ENCODE results near the gene TMEM132C.

TMEM132C gene

DNA sequence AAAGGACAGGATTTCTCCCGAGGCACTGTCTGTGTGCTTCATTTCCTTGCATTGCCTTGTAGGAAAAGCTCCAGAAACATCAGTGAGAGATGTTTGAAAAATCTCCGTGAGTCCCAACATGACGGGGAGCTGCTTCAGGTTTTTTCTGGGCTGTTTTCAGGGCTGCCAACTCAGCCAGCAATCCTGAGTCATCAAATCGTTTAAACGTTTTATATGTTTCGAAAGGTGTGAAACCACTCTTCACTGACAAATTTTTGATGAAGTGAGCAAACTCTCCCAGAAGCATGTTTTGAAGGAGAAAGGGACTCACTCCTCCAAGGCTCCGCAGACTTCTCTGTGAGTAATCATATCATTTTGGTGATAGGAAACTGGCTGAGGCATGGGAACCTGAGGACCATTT, 240.5 kb downstream of the TMEM132C start:
- no peak for DNase-seq

DNA sequence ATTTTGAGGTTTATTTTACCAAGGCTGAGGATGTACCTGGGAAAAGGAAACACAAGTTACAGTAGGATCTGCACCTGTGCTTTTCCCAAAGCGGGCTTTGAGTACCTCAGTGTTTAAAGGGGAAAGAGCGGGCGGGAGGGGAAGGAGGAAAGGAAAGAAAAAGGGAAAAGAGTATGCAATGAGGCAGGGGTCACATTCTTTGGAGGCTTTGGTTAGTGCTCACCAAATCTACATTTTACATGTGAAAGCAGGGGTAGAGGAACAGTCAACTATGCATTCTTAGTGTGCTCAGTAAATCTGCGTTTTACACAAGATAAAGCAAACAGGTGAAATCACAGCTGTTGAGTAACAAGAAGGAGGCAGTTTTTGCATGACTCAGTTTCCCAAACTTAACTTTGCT, 242.2 kb downstream of the TMEM132C start:
- no peak for DNase-seq

DNA sequence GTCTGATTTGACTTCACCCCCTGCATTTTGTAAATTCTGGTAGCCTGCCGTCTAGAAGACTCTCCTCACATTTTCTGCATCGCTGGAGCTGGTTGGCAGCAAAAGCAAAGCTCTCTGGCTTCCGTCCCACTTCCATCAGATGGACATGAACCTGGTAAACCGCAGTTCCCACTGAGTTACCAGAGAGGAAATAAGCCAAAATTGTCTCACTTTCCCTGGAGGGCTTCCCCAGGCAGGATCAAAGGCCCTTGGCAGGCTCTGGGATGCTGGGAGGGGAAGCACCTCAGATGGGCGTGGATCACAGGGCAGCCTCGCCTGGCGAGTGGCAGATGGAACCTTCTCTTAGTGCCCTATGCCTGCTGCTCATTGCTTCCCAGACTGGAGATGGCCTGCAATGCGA, 243.5 kb downstream of the TMEM132C start:
- DNase-seq: no peak

DNA sequence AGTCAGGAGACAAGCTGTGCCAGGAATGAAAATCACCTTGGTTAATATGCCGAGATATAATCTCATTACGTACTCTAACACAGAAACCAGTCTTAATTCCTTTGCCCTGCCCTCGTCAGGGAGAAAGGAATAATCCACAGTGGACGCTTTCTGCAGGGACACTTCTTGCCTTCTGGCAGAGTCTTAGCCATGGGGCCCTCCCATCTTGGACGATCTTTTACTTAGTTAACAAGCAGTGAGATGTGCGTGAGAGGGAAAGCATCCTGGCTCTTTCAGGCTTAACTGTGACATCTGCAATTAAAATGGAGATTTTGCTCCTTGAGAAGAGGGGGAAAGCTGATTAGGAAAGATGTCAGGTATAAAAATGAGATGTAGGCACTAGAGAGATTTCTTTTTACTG, 246.4 kb downstream of the TMEM132C start:
- no peak for DNase-seq

DNA sequence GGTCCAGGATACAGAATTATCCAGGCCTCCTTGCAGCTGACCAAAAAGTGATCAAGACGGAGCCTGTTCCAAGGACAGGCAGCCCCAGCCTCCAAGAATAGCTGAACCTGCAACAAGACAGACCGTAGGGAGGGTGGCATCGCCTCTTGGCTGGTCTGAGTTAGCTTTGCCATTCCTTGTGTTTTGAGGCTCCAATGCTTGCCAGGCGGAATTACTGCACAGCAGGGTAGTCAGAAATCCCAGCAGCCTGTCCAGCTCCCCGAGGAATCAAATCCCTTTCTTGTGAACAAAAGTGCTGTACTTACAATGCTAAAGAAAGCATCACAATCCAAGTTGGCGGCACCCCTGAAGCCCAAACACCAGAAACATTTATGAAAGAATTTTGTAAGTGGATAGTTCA, 246.9 kb downstream of the TMEM132C start:
- DNase-seq: no peak

DNA sequence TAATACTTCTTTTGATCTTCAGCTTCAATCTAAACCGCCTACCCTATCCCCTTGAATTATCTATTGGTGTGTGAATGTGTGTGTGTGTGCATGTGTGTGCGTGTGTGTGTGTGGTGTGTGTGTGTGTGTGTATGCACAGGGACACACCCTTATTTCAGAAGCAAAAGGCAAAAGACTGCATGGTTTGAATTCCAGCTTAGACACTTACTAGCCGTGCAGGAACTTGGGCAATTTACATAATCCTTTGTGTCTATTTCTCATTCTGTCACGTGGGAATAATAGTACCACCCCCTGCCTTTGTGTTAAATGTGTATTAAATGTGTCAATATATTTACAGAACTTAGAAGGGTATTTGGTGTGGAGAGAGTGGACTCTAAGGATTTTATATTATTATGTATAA, 251.7 kb downstream of the TMEM132C start:
- DNase-seq: no peak

DNA sequence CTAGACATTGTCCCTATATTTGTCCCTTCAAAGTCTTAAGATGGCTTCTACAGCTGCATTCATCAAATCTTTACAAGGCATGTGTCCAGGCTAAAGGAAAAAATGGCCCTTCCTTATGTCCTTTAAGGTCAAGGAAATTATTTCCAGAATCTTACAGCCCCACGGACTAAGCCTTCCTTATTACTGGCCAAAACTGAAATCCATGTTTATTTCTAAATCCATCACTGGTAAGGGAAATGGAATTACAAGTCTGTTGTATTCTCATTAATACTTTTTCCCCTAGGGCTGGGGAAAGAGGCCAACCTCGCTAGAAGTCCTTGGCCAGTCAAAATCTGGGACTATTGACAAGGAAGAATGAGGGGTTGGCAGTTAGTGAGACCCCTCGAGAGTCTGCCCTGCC, 252.5 kb downstream of the TMEM132C start:
- no peak for DNase-seq

DNA sequence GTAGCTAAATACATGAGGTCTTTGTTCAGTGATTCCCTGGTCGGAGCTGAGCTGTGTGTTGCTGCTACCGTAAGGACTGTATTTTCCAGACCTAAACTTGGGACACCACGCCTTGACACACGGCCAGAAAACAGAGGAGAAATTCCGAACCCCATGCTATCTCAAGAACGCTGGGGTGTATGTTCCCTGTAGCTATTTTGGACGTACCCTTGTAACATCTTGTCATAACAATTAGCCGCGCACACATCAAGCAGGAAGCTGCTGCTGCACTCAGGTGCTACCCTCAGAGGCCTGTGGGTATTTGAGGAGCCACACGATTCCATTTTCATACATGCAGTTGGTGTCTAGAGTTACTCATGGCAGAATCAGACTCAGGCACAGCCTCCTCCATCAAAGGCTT, 255.0 kb downstream of the TMEM132C start:
- DNase-seq: no peak

DNA sequence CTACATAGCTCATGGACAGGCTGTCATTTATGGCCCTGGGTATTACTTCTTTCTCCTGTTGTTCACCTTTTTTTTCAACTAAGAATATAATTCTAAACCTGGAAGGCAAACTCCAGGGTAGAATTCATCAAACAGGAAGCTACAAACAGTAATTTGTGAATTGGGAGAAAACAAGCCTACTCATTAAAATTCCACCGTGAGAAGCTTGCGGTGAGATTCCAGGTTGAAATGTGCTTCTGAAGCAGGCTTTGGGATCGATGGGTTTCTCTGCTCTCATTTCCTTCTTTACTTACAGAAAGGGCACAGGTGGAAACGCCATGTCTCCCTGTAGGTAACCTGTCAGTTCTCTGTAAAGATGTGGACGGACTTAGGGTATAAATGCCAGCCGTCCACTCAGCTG, 257.5 kb downstream of the TMEM132C start:
- no peak for DNase-seq

DNA sequence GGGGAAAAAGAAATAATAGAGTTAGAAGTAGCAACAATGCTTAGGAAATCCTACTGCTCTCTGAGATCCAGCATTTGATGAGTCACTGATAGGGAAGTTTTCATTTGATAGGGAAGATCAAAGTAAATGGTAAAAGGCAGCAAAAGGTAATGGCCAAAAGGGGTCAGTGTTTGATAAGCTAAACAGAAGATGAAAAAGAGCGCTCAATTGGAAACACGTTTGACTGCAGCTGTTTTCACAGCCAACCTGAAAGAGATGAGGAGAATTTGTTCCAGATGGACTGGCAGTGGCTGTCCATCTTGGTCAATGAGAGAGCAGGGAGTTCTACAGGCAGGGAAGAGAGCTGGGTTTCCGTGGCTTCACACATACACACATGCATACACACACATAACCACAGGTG, 264.2 kb downstream of the TMEM132C start:
- no peak for DNase-seq

DNA sequence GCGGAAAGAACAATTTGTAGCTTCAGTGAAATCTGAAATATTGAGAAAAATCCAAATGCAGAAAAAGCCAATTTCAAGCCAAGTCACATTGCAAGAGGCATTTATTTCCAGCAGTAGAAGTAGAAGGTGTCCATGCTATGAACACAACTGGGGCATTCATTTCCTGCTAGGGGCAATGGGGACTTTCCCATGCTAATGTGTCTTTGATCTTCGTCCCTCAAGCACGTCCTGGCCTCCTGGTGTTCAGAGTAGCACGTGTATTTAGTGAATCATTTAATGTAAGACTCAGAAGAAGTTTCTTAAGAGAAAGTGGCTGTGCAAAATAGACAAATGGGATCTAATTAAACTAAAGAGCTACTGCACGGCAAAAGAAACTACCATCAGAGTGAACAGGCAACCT, 267.9 kb downstream of the TMEM132C start:
- DNase-seq: no peak

DNA sequence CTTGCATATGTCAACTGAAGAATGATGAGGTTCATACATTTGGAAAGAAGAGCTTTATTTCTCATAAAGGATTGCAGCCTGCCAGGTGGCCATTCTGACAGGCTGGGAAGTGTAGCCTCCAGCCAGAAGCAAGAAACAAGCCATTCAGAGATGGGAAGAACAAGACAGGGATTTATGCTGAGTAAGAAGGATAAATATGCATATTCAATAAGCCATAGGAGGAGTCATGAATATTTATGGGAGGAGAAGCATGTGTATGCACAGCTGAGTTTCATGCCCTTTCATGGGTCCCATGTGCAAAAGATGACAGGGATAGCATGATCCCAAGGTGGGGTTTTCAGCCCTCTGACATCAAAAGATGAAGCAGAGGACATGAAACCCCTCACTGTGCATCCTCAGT, 269.8 kb downstream of the TMEM132C start:
- DNase-seq: no peak

DNA sequence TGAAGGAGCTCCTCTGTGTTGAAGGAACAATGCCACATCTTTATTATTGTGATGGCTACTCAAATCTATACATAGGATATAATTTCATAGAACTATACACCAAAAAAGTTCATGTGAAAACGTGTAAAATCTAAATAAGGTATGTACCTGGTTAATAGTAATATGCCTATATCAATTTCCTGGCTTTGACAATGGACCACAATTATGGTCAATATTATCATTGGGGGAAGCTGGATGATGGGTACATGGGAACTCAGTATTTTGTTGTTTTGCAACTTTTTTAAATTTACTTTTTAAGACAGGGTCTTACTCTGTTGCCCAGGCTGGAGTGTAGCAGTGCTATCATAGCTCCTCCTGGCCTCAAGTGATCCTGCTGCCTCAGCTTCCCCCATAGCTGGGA, 270.7 kb downstream of the TMEM132C start:
- DNase-seq: no peak

DNA sequence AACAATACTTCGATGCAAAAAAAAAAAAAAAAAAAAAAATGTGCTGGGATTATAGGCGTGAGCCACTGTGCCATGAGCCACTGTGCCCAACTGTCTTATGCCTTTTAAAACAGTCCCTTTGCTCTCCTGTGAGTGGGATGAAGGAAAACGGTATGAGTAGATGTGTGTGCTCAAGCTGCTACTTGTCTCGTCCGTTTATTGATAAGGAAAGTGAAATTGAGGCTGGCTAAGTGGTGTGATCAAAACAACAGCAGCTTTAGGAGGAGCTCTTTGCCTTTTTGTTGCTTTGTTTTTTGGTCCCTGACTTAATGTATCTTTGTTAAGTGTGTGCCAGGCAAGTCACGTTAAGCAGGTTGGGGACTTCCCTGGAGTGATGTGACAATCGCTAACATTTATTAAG, 275.9 kb downstream of the TMEM132C start:
- DNase-seq: no peak

DNA sequence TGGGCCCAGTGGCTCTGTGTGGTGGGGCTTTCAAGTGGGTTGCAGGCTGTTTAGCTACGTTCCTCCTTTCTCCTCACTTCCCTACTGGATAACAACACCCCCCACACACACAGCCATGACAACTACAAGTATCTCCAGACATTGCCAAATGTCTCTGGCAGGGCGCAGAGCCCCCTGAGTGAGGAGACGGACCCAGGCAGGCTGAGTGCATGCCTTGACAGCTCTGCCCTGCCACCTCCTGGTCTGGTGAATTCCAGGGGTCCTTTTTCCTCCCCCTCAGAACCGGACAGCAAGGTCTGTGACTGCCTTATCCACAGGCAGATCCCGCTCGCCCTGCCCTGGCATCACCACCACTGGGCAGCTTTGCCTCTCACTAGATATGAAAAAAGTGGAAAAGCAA, 276.5 kb downstream of the TMEM132C start:
- DNase-seq: no peak

DNA sequence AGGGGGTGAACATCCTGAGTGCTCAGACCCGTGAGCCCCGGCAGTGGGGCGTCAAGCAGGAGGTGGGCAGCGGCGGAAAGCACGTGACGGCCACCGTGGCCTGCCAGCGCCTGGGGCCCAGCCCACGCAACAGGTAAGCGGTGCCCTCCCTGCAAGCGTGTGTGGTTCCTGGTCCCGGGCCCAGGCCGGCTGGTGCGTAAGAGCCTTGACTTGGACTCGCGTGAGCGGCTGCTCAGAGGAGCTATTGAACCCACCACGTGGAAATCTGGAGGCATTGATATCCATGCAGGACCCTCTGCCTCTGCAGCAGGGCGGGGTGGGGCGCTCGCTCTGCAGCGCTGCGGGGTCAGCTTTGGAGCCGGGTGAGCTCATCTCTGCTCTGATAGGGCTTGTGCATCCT, 277.0 kb downstream of the TMEM132C start:
- DNase-seq: no peak

DNA sequence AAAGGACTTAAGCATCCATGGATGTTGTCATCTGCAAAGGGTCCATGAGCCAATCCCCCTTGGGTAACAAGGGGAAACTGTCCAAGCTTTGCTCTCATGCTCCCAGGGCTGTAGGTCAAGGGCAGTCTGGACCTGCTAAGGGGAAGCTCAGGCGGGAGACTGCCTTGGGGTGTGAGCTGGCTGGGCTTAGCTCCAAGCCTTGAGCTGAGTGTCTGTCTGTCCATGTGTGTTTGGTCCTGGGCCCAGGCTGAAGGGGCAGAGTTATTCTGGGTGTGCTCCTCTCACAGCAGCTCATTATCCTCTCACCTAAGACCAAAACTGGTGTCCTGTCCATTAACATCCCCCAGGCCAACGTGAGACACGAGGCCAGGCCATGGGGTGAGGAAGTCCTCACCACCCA, 282.0 kb downstream of the TMEM132C start:
- no peak for DNase-seq

DNA sequence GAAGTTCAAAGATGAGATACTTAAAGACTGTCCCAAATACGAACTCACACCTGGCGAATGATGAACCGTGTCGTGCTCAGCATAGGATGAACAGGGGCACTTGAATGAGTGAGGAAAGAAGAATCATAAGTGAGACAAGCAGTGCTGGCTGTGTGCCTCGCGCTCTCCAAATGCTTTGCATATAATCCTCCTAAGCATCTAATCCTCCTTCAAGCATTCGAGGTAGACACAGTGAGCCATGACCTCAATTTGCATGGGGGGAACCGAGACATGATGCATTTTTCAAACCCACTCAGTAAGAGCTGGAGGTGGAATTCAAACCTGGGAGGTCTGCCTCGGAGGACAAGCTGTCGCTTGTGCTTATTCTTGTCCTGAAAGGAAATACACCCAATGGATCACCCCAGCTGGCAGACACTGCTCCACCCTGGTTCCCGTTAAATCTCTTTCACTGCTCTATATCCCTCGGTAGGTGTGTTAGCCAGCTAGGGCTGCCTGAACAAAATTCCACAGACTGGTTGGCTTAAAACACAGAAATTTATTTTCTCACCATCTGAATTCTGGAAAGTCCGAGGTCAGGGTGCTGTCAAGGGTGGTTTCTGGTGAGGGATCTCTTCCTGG, 282.7 kb downstream of the TMEM132C start:
- DNase-seq: no peak

DNA sequence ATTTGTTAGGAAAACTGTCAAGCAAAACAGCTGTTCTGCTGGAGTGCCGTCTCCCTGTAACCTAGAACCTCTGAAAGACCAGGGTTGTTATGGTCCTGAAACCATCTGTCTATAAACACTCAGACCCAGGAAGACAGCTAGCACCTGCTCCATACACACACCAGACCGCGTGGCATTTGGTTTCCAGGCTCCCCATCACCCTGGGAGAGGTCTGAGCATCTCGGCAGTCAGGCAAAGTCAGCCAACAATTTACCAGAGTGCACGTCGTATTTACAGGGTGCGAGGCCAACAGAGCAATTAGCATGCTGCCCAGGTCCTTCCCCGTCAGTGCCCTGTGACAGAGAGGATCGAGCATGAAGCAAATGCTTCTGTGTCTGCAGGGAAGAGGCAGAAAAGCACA, 284.3 kb downstream of the TMEM132C start:
- DNase-seq: no peak

DNA sequence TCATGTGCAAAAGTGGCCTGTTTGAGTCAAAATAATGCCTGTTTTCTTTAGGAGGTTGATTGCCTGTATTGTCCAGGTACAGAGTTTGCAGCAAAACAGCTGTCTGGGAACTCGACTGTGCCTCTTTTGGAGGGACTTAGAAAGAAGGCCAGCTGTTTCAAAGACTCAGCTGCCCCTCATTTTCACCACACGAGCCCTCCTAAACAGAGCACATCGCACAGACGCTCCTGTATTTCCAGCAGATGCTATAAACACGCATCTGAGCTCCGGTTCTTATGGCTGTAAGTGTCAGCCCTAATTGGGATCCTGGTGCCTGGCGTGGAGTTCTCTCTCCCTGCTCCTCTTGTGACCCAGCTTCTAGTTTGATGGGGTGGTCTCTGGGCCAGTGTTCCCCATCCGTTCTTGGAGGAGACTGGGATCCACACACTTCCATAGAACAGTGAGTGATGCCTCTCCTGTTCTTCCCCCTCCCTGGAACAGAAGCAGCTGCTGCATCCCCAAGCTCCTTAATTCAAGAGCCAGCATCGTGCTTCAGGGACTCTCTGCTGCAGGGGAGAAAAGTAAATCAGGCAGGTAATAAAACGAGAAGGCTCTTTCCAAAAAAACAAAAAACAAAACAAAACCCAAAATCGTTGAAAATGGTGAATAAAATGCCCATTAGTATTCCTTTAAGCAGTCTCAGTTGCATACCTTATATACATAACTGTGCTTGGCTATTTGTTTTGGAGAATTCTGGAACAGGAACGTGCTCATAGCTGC, 287.8 kb downstream of the TMEM132C start:
- no peak for DNase-seq

DNA sequence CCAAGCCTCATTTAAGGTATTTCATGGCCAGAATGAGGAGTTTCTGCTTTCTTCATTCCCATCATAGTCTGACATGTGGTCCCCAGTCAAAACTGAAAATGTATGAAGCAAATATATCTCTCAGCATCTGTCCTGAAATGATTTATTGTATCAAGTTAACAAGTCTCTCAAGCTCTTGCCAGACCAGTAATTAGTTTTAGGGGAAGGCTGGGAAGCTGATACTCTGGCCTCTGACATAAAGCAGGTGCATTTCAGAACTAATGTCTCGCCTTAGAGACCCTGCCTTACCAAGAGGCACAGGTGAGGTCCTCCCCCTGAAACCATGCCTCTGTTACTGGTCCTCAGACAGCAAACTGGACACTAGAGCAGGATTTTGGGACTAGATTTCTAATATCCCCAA, 290.3 kb downstream of the TMEM132C start:
- no peak for DNase-seq

DNA sequence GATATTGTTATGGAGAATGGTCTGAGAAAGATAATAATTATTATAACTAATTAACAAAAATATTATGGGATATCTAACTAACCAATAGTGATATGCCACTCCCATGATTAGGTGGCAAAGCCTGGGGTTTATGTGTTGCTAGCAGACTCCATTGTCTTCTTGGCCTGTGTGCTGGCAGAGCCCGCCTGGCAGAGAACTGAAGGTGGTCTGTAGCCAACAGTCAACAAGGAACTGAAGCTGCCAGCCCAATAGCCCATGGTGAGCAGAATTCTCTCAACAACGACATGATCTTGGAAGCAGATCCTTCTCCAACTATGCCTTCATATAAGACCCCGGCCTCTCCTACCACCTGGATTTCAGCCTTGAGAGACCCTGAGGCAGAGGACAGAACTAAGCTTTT, 298.0 kb downstream of the TMEM132C start:
- DNase-seq: no peak

DNA sequence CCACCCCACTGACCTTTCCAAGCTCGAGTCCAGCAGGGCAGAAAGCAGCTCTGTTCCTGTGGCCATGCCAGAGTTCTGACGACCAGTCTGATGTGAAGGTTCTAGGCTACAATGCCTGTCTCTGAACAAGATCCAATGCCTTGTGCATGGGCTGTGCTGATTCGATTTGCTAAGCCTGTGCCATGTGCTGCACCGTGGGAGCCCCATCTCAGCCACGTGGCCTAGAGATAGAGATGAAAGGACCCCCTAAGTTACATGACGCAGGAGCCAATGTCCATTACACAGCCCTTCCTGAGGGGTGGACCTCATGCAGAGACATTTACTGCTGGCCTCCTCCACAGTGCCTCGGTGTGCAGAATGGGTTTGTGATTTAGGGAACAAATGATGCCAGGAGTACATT, 300.8 kb downstream of the TMEM132C start:
- DNase-seq: no peak

DNA sequence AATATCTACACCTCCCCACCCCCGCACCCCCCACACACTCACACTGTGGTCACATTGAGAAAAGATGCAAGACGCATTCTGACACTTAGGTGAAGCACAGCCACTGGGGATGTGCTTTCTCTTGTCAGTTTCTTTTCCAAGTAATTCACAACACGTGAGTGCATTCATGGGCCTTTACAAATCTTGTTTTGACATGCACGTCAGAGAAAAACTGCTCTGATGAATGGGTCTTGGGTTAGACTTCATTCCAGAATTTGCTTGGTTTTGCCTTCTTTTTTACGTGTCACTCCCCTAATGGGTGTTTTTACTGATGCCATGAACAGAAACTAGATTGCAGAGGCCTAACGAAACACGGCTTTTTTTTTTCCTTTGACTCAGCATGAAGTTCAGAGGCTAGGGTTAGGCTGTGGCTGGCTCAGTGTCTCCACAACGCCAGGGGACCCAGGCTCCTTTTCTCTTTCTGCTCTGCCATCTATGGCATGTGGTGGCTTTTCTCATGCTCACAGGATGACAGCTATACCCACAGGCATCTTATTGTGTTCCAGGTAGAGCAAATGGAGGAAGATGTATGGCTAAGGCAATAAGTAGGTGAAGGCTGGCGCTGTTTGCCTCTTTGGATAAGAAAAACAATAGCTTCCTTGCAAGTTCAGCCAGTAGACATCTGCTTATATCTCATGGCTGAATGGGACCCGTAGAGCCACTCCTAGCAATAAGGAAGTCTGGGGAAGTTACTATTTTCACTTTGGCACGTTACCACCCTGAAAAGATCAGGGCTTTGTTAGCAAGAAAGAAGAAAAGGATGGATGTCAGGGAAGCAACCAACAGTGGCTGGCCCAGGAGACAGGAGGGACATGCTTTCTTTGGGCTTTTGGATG, 303.5 kb downstream of the TMEM132C start:
- DNase-seq: no peak
